GM18526 (cell line): ENCODE measurements around the gene LSM11.

Experiments used
- POLR2A ChIP-seq: IDR thresholded peaks from 3 replicates; pipeline ENCODE4 v1.6.1; 2011; ENCODE audit not compliant: insufficient read length; ENCODE audit errors: extremely low read depth

Gene LSM11

DNA sequence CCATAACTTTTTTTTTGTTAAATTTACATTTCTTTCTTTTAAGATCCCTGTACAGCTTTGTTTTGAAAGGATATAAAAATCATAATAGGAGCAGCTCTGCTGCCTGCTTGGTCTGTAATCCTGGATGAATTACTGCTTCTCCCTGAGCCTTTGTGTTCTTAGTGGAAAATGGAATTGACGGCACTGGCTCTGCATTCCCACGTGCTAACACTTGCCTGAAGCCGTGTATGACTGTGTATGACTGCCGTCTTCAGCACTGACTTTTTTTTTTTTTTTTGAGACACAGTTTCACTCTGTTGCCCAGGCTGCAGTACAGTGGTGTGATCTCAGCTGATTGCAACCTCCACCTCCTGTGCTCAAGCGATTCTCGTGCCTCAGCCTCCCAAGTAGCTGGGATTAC, 7.5 kb upstream of the LSM11 start:
- TF ChIP-seq POLR2A = no peak

DNA sequence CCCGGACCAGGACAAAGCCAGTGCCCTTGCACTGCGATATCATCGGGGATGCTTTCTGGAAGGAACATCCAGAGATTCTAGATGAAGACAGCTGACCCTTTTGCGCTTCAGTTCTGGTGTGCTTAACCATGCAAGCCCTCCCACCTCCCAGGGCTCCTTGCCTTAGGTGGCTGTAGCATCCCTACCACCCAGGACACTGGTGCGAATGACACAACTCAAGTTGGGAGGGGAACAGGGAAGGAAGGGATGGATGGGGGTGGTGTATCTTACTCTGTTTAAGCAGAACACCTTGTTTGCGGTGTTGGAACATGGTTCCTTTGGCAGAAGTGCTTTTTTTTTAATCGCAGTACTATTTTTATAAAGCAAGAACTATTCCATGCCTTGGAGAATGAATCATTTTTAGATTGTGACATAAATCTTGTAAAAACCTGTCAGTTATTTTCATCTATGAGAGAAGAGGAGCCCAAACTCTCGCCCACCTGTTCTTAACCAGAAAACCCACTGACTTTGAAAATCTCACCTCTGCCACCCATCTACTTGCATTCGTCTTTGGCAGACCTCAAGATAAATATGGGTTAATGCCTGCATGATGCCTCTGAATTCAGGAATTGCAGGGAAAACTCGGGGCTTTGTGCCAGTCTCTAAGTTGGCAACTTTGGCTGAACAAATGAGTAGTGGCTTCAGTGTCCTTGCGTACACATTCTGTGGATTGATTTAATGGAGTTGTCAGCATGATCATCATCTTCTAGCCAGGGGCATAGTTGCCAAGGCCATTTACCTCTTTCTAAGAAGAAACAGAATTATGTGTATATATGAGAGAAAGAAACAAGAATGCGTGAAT, 3.9 kb upstream of the LSM11 start:
- TF ChIP-seq POLR2A = no peak

GRCh38 chr5:157740229-157740610, 3.3 kb upstream of the LSM11 start:
- TF ChIP-seq POLR2A = no peak

DNA sequence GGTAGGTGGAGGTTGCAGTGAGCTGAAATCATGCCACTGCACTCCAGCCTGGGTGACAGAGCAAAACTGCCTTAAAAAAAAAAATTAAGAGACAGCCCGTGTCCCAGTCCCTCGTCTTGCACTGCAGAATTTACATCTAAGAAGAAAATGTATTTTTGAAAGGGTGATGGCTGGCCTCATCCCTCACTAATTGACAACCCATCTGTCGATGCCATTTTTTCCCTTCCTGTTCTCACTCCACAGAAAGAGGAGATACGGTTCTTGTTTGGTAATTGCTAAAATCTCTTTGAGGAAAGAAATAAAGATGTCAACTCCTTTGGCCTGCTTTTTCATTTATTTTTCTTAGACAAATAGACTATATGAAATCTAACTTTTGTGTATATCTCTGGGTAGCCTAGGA, 2.4 kb upstream of the LSM11 start:
- no peak for TF ChIP-seq POLR2A

- TF ChIP-seq POLR2A = no peak
Observed at GRCh38 chr5:157744051-157745011, 819 bp downstream of the LSM11 start.

GRCh38 chr5:157745041-157745456, 1.5 kb downstream of the LSM11 start:
- TF ChIP-seq POLR2A = no peak

- no peak for TF ChIP-seq POLR2A
Observed at GRCh38 chr5:157747173-157747740, 3.7 kb downstream of the LSM11 start.

GRCh38 chr5:157747766-157748700, 4.5 kb downstream of the LSM11 start:
- TF ChIP-seq POLR2A = no peak

GRCh38 chr5:157748760-157749461, 5.4 kb downstream of the LSM11 start:
- TF ChIP-seq POLR2A = no peak

- TF ChIP-seq POLR2A = no peak
Observed at GRCh38 chr5:157749462-157749799, 5.9 kb downstream of the LSM11 start.

- no peak for TF ChIP-seq POLR2A
Observed at GRCh38 chr5:157750320-157750719, 6.8 kb downstream of the LSM11 start.

DNA sequence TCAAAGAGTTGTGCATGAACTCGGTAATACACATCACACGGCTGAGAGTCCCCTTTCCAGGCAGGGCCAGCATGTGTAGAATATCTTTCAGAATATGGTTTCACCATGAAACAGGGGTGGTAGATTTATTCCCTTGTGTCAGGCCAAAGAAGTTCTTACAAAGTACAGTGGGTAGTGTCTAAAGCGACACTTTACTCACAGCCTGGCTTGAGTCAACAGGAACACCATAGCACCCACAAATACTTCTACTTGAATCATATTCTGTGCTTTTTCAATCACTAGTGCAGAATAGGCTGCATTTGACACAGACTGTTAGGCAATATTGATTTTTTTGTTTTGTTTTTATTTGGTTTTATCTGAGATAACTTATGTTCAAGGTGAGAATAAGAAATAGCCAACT, 12.6 kb downstream of the LSM11 start:
- no peak for TF ChIP-seq POLR2A

GRCh38 chr5:157758706-157759105, 15.2 kb downstream of the LSM11 start:
- TF ChIP-seq POLR2A = no peak
